MCF 10A (cell line): ENCODE data around the gene CACNA1C. TPM values are rescaled to one million over a fixed set of nuclear protein-coding genes. Genes with fewer than 3 reads are reported as not detected.

Experiments used
- BruUV-seq: library from RNA; stranded (reverse); fragments of 400-500 nt; replicated peaks from 2 replicates; lab custom pipeline; 2021; lab: Mats Ljungman, UMichigan
- CTCF ChIA-PET: fragments of 300-600 bp; sonication (Branson Sonifier 250); formaldehyde crosslinking; extraction: SDS; loops from one replicate; lab custom pipeline; 2021; ENCODE audit warnings: antibody characterized with exemption, inconsistent platforms; lab: Yijun Ruan, JAX
- POLR2A ChIA-PET: fragments of 300-600, 350-650 bp; sonication (Branson Sonifier 250); formaldehyde crosslinking; extraction: SDS; loops from one replicate; lab custom pipeline; 2020; ENCODE audit warnings: antibody characterized with exemption, inconsistent platforms; lab: Yijun Ruan, JAX
- DNase-seq: peaks from one replicate; pipeline ENCODE4 v3.0.0-alpha.2; 2018; ENCODE audit not compliant: unreplicated experiment
- H3K27ac Mint-ChIP-seq: one replicate; pipeline ENCODE4 v1.8.0; 2022; ENCODE audit warnings: mild to moderate bottlenecking, low read depth, mixed read lengths; ENCODE audit not compliant: unreplicated experiment
- H3K27me3 Mint-ChIP-seq: one replicate; pipeline ENCODE4 v1.8.0; 2022; ENCODE audit warnings: mixed read lengths; ENCODE audit not compliant: insufficient read depth, unreplicated experiment
- H3K36me3 Mint-ChIP-seq: one replicate; pipeline ENCODE4 v1.8.0; 2022; ENCODE audit warnings: mild to moderate bottlenecking, moderate library complexity, mixed read lengths; ENCODE audit not compliant: insufficient read depth, unreplicated experiment
- H3K4me1 Mint-ChIP-seq: one replicate; pipeline ENCODE4 v1.8.0; 2022; ENCODE audit warnings: mixed read lengths; ENCODE audit not compliant: insufficient read depth, unreplicated experiment
- H3K4me3 Mint-ChIP-seq: one replicate; pipeline ENCODE4 v1.8.0; 2022; ENCODE audit warnings: mild to moderate bottlenecking, moderate library complexity, mixed read lengths; ENCODE audit not compliant: unreplicated experiment
- H3K9me3 Mint-ChIP-seq: one replicate; pipeline ENCODE4 v1.8.0; 2022; ENCODE audit warnings: mixed read lengths; ENCODE audit not compliant: unreplicated experiment
- intact Hi-C: fragments of 100-400 bp; cut with micrococcal nuclease; formaldehyde crosslinking; loops from 2 replicates; pipeline ENCODE4 v1.14.1; 2022
- total RNA-seq: library from RNA; stranded (reverse); gene quantifications from 2 replicates; pipeline ENCODE4 v1.2.3, GENCODE V29; 2022
- TF ChIP-seq, protein P1 (sequence below): fragments of 200-600 bp; IDR thresholded peaks from one replicate; pipeline ENCODE4 v1.8.0; 2022; ENCODE audit warnings: antibody characterized with exemption, mild to moderate bottlenecking; ENCODE audit not compliant: unreplicated experiment

Gene CACNA1C
- total RNA-seq, 1 experiment from 2014 or later = not detected

DNA sequence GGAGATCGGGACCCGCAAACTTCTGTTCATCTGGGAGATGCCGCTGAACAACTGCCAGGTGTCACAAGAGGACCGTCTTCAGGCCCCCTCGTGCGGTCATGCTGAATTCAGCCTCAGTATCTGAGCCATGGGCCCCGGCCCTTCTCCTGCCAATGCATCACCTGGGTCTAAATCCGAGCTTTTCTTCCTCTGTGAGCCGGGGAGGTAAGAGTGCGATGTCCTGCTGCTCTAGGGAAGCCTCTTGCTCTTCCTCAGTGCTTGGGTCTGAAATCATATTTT lies 586.2 kb downstream of the CACNA1C start:
- Mint-ChIP-seq H3K27me3 (peaks cover 31% of the 10 kb centered on the region), H3K27ac (no peak overlapping the region), H3K36me3 (peaks cover 7% of the 10 kb centered on the region), H3K4me1 (peaks cover 14% of the 10 kb centered on the region), H3K4me3 (no peak overlapping the region), H3K9me3 (no peaks in the 10 kb centered on the region)
- CTCF ChIA-PET = no interaction called here
- TF ChIP-seq, protein P1, sequence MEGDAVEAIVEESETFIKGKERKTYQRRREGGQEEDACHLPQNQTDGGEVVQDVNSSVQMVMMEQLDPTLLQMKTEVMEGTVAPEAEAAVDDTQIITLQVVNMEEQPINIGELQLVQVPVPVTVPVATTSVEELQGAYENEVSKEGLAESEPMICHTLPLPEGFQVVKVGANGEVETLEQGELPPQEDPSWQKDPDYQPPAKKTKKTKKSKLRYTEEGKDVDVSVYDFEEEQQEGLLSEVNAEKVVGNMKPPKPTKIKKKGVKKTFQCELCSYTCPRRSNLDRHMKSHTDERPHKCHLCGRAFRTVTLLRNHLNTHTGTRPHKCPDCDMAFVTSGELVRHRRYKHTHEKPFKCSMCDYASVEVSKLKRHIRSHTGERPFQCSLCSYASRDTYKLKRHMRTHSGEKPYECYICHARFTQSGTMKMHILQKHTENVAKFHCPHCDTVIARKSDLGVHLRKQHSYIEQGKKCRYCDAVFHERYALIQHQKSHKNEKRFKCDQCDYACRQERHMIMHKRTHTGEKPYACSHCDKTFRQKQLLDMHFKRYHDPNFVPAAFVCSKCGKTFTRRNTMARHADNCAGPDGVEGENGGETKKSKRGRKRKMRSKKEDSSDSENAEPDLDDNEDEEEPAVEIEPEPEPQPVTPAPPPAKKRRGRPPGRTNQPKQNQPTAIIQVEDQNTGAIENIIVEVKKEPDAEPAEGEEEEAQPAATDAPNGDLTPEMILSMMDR = no peak
- no peak for DNase-seq
- POLR2A ChIA-PET = no interaction called here
- intact Hi-C loops = no loop called here
- no TSS peak for BruUV-seq

DNA sequence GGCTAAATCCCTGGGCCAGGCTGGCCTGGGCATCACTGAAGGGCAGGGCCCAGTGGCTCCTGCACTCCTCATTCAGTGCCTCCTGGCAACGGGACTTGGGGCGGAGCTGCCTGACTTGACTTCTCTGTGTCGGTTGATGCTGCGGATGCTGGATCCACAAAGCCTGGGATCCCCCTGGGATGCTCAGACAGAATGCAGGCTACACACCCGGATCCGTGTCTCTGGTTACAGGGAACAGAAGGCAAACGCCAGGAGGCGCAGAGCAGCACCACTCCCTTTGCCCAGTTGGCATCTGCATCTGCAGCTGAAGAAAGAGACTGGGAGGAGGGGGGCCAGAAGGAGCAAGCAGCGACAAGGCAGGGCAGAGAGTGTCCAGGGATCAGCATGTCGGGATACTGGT lies 587.5 kb downstream of the CACNA1C start:
- Mint-ChIP-seq H3K27me3 (peaks cover 31% of the 10 kb centered on the region), H3K27ac (peak overlapping the region; percentile 61), H3K4me3 (no peak overlapping the region), H3K36me3 (peaks cover 7% of the 10 kb centered on the region), H3K4me1 (peaks cover 14% of the 10 kb centered on the region), H3K9me3 (no peaks in the 10 kb centered on the region)
- no peak for DNase-seq
- CTCF ChIA-PET = interaction anchor here (1.0 to 1.2 kb wide), 3 partner anchors 15 to 49 kb away, joined by 3 to 4 read pairs (median 3); no protein-coding TSS in a partner anchor
- BruUV-seq = no TSS peak
- intact Hi-C loops = loop anchor here (1.0 kb wide), 1 partner anchor 42 kb away; no protein-coding TSS in a partner anchor
- TF ChIP-seq, protein P1 = peak; percentile 19
- POLR2A ChIA-PET = interaction anchor here (0.7 kb wide), 1 partner anchor 110 kb away, joined by 3 read pairs; no protein-coding TSS in a partner anchor

DNA sequence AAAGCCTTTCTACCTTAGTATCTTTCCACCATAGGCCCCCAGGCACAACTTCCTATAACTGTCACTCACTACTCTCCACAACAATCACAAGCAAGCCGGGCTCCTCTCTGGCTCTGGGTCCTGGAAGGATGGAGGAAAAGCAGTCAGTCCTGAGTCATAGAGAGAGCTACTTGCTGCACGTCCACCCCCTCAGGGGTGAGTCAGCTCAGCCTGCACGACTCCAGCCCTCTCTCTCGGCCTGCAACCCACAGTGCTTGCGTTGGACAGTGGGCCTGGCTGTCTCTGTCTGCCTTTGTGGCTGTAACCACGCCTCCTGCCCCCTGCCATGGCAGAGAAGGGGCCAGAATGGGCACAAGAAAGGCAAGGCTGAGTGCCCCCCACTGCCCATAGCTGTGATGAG lies 587.9 kb downstream of the CACNA1C start:
- peak; percentile 94 for DNase-seq
- Mint-ChIP-seq H3K4me3 (peak overlapping the region; percentile 28), H3K36me3 (peaks cover 7% of the 10 kb centered on the region), H3K4me1 (peaks cover 14% of the 10 kb centered on the region), H3K9me3 (no peaks in the 10 kb centered on the region), H3K27me3 (peaks cover 31% of the 10 kb centered on the region), H3K27ac (peak overlapping the region; percentile 61)
- ChIA-PET POLR2A (interaction anchor here (0.6 to 0.7 kb wide), 2 partner anchors 110 to 320 kb away, joined by 3 read pairs; no protein-coding TSS in a partner anchor), CTCF (interaction anchor here (0.6 to 1.2 kb wide), 7 partner anchors 9 to 59 kb away, joined by 3 to 4 read pairs (median 3); no protein-coding TSS in a partner anchor)
- no TSS peak for BruUV-seq
- intact Hi-C loops = loop anchor here (1.0 kb wide), 1 partner anchor 42 kb away; no protein-coding TSS in a partner anchor
- TF ChIP-seq, protein P1 = no peak

DNA sequence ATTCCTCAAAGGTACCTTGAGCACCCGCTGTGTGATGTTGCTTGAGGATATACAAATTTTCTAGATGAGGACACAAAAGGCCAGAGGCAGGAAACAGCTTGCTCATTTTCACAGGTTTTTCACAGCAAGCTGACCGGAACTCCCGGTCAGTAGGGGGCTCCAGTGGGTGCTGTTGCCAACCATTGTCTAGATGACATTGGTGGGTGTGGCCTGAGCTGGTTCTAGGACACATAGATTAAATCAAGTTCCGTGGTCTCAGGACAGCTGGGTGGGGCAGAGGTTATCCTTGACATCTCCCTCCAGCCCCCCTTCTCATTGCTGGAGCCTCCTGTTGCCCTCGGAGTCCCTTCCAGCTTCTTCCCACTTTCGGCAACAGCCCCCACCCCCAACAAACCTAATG lies 588.4 kb downstream of the CACNA1C start:
- Mint-ChIP-seq H3K27me3 (peaks cover 32% of the 10 kb centered on the region), H3K36me3 (peaks cover 7% of the 10 kb centered on the region), H3K9me3 (no peaks in the 10 kb centered on the region), H3K27ac (no peak overlapping the region), H3K4me1 (peaks cover 14% of the 10 kb centered on the region), H3K4me3 (no peak overlapping the region)
- POLR2A ChIA-PET = interaction anchor here (0.6 to 0.7 kb wide), 2 partner anchors 141 to 321 kb away, joined by 3 read pairs; no protein-coding TSS in a partner anchor
- intact Hi-C loops = no loop called here
- no TSS peak for BruUV-seq
- peak; percentile 30 for DNase-seq
- CTCF ChIA-PET = interaction anchor here (0.6 to 1.2 kb wide), 6 partner anchors 8 to 60 kb away, joined by 3 to 4 read pairs (median 3); no protein-coding TSS in a partner anchor
- TF ChIP-seq, protein P1 = peak; percentile 21
